HG03025 (cell line): ENCODE results near the gene HMX3.

Experiments used
- ATAC-seq: cut with Tn5 transposase; IDR thresholded peaks from one replicate; pipeline ENCODE4 v1.9.1; 2021; ENCODE audit warnings: mild to moderate bottlenecking, moderate library complexity; ENCODE audit not compliant: unreplicated experiment, low FRiP score

HMX3 gene

GRCh38 chr10:123133541-123134342 is 2.0 kb upstream of the HMX3 start:
- ATAC-seq: no peak

GRCh38 chr10:123134343-123134914 is 1.3 kb upstream of the HMX3 start:
- ATAC-seq: no peak

GRCh38 chr10:123134915-123135414 is 805 bp upstream of the HMX3 start:
- ATAC-seq: no peak

- ATAC-seq: no peak
These were observed 543 bp downstream of the HMX3 start for GRCh38 chr10:123136221-123136805.

GRCh38 chr10:123136806-123137642 is 1.3 kb downstream of the HMX3 start:
- ATAC-seq: no peak

- no peak for ATAC-seq
These were observed 3.4 kb downstream of the HMX3 start for GRCh38 chr10:123139165-123139520.

- ATAC-seq: no peak
These were observed 3.9 kb downstream of the HMX3 start for GRCh38 chr10:123139521-123140163.

- no peak for ATAC-seq
These were observed 4.6 kb downstream of the HMX3 start for GRCh38 chr10:123140164-123140982.

- ATAC-seq: no peak
These were observed 5.2 kb downstream of the HMX3 start for GRCh38 chr10:123140983-123141390.

GRCh38 chr10:123141791-123142700 is 6.3 kb downstream of the HMX3 start:
- no peak for ATAC-seq

GRCh38 chr10:123142701-123143161 is 7.0 kb downstream of the HMX3 start:
- no peak for ATAC-seq

GRCh38 chr10:123143162-123143824 is 7.5 kb downstream of the HMX3 start:
- no peak for ATAC-seq

- no peak for ATAC-seq
These were observed 8.0 kb downstream of the HMX3 start for GRCh38 chr10:123143825-123144168.

- no peak for ATAC-seq
These were observed 9.1 kb downstream of the HMX3 start for GRCh38 chr10:123144697-123145541.

- no peak for ATAC-seq
These were observed 9.8 kb downstream of the HMX3 start for GRCh38 chr10:123145542-123146012.

- no peak for ATAC-seq
These were observed 10.5 kb downstream of the HMX3 start for GRCh38 chr10:123146013-123146893.
